Lower leg skin (tissue), 4 donors: ENCODE results near the gene PIK3R1. TPM values are rescaled to one million over a fixed set of nuclear protein-coding genes. Genes with fewer than 3 reads are reported as not detected.

ENCODE experiments used
- DNase-seq, 2 donors: peaks; one replicate each; pipeline ENCODE4 v3.0.0-alpha.2; 2019; ENCODE audit warnings: low spot score in 2 of 2
- H3K4me3 ChIP-seq: fragments of 200-600 bp; sonication (generic); 2 replicates; pipeline ENCODE4 v1.5.1; 2017; ENCODE audit warnings: mild to moderate bottlenecking, low read depth; ENCODE audit not compliant: poor library complexity, severe bottlenecking
- CTCF ChIP-seq, 3 donors: fragments of 450-650 bp; IDR thresholded peaks; one replicate each; pipeline ENCODE4 v1.5.1; 2016; ENCODE audit warnings: antibody characterized with exemption in 3 of 3, mild to moderate bottlenecking in 3 of 3, moderate library complexity in 2 of 3
- POLR2A ChIP-seq, 2 donors: fragments of 450-650 bp; IDR thresholded peaks; one replicate each; pipeline ENCODE4 v1.6.1; 2016 to 2017; ENCODE audit warnings: antibody characterized with exemption in 2 of 2, mild to moderate bottlenecking in 1 of 2, moderate library complexity in 1 of 2
- WGBS, 2 donors: methylation state at CpG; one replicate each; pipeline ENCODE4 v1.1.5; 2018; 5-methylcytosine and 5-hydroxymethylcytosine counted together
- intact Hi-C: fragments of 100-400 bp; cut with DNase I; formaldehyde crosslinking; loops from one replicate; pipeline ENCODE4 v1.15.0; 2023; ENCODE audit warnings: low total_unique reads
- total RNA-seq, 4 donors: library from RNA; depleted of rRNA; stranded (reverse); fragments of >200 nt; gene quantifications; one replicate each; pipeline ENCODE4 v1.1.0, GENCODE V29; 2016

The PIK3R1 gene
- total RNA-seq, 4 donors from 2014 or later = 102 to 245 (median 137) TPM

GRCh38 chr5:68220914-68221313 lies 5.4 kb downstream of the PIK3R1 start:
- no peak for DNase-seq
- no peak overlapping the region for H3K4me3 ChIP-seq
- intact Hi-C loops = no loop called here
- WGBS, 2 donors = 88 to 92% methylated on average over 2 of the region's 2 CpGs
- no peak for TF ChIP-seq CTCF (IDR thresholded peaks at IDR 0.05)

GRCh38 chr5:68221488-68221887 lies 5.9 kb downstream of the PIK3R1 start:
- no peak for TF ChIP-seq CTCF (IDR thresholded peaks at IDR 0.05)
- TF ChIP-seq POLR2A (IDR thresholded peaks at IDR 0.05) = no peak
- H3K4me3 ChIP-seq = no peak overlapping the region
- DNase-seq = no peak
- intact Hi-C loops = no loop called here
- 60 to 71% methylated on average over 1 of the region's 1 CpG for WGBS, 2 donors

- WGBS, 2 donors = 84 to 89% methylated on average over 3 of the region's 3 CpGs
- no peak for TF ChIP-seq CTCF (IDR thresholded peaks at IDR 0.05)
- no peak for TF ChIP-seq POLR2A (IDR thresholded peaks at IDR 0.05)
- no peak overlapping the region for H3K4me3 ChIP-seq
- DNase-seq = no peak
- intact Hi-C loops = no loop called here
Observed at GRCh38 chr5:68222310-68222709, 6.8 kb downstream of the PIK3R1 start.

GRCh38 chr5:68222824-68223354 lies 7.3 kb downstream of the PIK3R1 start:
- WGBS, 2 donors = 75 to 84% methylated on average over 4 of the region's 4 CpGs
- DNase-seq = no peak
- no peak overlapping the region for H3K4me3 ChIP-seq
- TF ChIP-seq CTCF (IDR thresholded peaks at IDR 0.05) (no peak), POLR2A (IDR thresholded peaks at IDR 0.05) (no peak)
- intact Hi-C loops = no loop called here

- DNase-seq = no peak
- no peak overlapping the region for H3K4me3 ChIP-seq
- intact Hi-C loops = no loop called here
- TF ChIP-seq POLR2A (IDR thresholded peaks at IDR 0.05) (no peak), CTCF (IDR thresholded peaks at IDR 0.05) (no peak)
Observed at GRCh38 chr5:68223904-68224303, 8.3 kb downstream of the PIK3R1 start.

- intact Hi-C loops = no loop called here
- no peak for DNase-seq
- no peak overlapping the region for H3K4me3 ChIP-seq
- TF ChIP-seq POLR2A (IDR thresholded peaks at IDR 0.05) (no peak), CTCF (IDR thresholded peaks at IDR 0.05) (no peak)
- 54 to 55% methylated on average over 4 of the region's 4 CpGs for WGBS, 2 donors
Observed at GRCh38 chr5:68224509-68225187, 9.1 kb downstream of the PIK3R1 start.
